Measurements from ENCODE around the gene GPC5. TPM values are rescaled to one million over a fixed set of nuclear protein-coding genes. Genes with fewer than 3 reads are reported as not detected.

GPC5 gene
- polyA plus RNA-seq, 3 donors = 0.04 to 1.0 TPM; not detected in 1

DNA sequence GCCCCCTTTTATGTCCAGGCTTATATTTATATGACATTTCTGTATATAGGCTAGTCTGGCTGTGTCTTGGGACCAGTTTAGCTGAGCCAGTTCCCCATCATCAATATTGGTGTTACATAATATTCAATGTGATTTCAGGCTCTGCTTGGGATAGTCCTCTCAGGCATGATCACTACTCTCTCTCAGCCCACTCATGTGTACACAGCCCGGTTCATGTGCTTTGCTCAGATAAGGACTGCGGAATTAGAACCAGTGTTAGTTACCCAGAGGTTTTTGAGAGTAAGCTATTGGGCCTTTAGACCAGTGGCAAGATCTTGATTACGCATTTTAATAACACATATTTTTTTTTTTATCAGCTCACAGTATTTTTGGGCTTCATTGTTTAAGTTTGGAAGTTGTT, 219.9 kb downstream of the GPC5 start:
- WGBS, 3 donors = 78 to 95% (median 92%) methylated on average over 3 of the region's 3 CpGs
- H3K27ac ChIP-seq (ENCODE audit: low read depth, low read length) = no peak overlapping the region

DNA sequence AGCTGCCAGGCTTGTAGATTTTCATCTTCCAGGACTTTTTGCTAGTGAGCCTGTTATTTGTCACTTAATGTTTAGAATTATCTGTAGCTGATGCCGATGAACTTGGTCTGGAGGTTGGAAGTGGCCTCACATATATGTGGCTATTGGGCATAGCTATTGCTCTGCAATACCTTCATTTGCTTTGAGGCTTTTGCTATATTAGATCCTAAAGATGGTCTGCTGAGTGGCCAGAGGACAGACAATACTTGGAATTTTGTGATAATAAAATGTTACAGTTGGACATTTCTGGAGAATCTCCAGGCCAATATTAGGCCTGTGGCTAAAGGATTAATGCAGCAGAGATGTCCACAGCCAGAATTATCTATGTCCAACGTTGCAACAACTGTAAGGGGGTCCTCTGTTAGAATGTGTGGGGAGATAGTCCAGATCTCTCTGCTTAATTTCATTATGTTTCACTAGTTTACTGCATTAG, 222.3 kb downstream of the GPC5 start:
- WGBS, 3 donors = 53 to 69% (median 61%) methylated on average over 2 of the region's 2 CpGs
- no peak overlapping the region for H3K27ac ChIP-seq (ENCODE audit: low read depth, low read length)

DNA sequence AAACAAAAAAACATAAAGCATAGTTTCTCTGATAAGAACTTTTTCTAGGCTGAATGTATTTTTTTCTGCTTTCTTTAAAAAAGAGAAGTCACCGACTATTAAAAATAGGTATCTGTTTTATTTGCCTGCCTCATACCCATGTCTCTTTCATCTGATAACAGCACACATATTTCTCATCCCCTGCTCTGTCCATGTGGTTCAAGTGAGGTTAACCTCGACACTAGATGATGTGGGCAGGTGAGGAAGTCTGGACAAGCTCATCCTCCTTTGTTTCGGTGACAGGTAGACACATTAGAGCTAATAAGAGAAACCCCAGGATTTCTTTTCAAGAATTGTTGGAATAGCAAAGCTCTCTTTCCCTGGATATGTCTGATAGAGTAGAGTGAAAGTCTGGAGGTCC, 222.7 kb downstream of the GPC5 start:
- WGBS, 3 donors = 63 to 78% (median 66%) methylated on average over 3 of the region's 3 CpGs
- no peak overlapping the region for H3K27ac ChIP-seq (ENCODE audit: low read depth, low read length)

DNA sequence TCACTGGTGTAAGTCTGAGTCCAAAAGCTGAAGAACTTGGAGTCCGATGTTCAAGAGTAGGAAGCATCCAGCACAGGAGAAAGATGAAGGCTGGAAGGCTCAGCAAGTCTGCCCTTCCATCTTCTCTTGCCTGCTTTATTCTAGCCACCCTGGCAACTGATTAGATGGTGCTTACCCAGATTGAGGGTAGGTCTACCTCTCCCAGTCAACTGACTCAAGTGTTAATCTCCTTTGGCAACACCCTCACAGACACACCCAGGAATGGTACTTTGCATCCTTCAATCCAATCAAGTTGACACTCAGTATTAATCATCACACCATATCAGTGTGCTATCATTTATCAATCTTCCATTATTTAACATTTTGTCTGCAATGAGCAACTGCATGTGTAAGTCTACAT, 223.5 kb downstream of the GPC5 start:
- H3K27ac ChIP-seq (ENCODE audit: low read depth, low read length) = no peak overlapping the region
- 89 to 100% (median 90%) methylated on average over 1 of the region's 1 CpG for WGBS, 3 donors

DNA sequence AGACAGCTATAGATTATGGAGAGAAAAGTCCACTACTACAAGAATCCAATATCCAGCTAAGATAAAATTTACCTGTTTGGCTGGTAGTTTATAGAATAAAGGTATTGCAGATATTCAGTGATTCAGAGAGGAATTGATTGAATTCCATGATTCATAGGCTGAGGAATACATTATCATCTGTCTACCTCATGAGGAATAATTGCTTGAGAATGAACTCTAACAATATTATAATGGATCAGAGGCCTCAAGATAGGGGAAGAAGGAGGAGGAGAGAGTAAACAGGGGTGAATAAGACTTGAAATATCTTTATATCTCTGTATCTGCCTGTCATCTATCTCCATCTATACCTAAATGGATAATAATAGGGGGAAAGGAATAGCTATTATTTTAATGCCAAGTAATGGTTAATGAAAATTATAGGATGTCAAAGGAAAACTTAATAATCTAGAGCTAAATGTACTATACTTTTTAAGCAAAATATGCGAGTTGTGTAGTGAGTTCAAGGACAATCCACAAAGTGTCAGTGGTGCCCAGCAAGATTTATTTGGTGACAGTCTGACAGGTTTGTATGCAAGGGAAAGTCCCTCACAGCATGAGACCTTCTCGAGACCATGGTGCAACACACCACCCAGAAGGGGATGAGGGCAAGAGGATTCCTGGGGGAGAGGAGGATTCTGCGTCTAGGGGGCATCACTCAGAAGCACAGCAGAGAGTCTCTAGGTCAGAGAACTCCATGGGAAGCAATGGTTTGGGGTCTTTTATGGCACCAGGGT, 224.5 kb downstream of the GPC5 start:
- WGBS, 3 donors = 70 to 82% (median 75%) methylated on average over 3 of the region's 3 CpGs
- no peak overlapping the region for H3K27ac ChIP-seq (ENCODE audit: low read depth, low read length)

DNA sequence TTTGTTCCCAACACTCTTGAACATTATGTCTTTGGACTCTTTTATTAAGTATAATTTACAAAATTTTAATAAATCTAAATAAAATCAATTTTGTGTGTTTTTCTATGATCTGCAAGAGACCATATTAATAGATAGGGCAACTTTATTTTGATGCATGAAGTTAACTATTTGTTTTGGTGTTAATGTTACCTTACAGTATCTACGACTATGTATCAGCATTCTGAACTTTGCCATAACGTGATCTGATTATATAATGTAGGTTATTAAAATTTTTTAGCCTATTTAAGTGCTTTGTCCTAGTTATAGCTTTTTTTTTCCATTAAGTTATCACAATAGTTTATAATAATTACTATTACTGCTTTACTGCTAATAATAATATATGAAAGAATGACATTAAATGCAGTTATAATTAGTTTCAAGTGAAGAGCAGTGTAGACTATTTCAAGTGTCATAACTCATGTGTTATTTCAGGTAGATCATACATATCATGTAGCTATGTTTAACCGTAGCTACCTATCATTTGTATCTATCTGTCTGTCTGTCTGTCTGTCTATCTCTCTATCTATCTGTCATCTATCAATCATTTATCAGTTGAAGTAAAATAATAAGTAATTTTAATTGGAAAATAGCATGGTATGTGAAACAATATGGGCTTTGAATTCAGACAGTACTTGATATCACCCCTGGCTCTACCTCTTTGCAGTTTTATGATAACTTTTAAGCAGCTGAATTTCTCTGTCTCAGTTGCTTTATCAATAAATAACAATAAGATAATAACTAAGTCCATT, 229.7 kb downstream of the GPC5 start:
- no peak overlapping the region for H3K27ac ChIP-seq (ENCODE audit: low read depth, low read length)
- 86 to 87% (median 87%) methylated on average over 3 of the region's 3 CpGs for WGBS, 3 donors

DNA sequence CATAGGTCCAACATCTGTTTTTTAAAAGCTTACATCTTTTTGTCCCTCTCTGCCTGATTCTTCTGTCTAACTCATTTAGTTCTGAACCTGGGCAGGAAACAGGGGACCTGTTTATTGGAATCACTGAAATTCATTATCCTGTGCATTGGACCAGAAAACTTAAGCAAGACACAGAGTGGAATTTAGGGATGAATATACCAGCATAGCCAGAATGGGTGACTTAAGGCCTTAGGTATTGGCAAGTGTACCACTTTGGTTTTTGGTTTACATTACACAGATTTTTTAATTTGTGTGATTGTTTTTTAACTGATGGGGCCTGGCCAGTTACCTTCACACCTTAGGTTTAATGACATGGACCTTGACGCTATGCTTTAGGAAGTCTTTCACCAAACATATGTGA, 232.5 kb downstream of the GPC5 start:
- 81 to 97% (median 92%) methylated on average over 1 of the region's 1 CpG for WGBS, 3 donors
- H3K27ac ChIP-seq (ENCODE audit: low read depth, low read length) = no peak overlapping the region

DNA sequence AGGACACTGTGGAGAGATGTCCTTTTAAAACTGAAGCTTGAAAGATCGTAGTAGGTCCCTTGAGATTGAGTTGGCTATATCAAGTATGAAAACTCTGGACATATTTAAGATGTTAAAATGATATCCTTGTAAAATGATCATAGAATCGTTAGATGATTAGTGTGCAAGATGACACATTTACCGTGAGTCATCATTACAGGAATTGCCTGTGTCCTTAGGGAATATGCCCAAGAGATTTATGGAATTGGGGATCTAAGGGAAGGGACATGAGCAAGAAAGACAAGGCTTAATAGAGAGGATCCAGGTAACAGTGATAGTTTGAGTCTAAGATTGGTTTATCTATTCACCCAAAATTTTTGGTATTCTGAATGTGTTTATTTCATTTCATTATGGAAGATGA, 233.7 kb downstream of the GPC5 start:
- WGBS, 3 donors = 51 to 69% (median 59%) methylated on average over 3 of the region's 3 CpGs

DNA sequence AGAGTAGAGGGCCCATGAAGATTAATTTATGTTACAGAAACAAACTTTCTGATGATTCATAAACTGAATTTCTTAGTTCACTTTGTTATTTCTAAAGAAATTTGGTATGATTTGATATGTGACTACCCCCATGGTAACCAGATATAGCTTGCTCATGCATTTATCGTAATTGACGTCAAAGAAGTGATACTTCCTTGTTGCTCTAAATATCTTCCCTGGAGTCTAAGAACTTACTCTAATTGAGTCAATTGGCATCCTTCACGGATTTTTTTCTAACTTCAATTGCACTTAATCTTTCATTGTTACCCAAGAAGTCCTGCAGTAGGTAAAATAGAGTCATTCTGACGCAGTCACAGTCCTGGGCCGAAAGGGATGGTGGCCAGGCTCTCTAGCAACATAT, 240.9 kb downstream of the GPC5 start:
- WGBS, 3 donors = 82 to 87% (median 83%) methylated on average over 5 of the region's 5 CpGs

More for the DNA sequence above, 233.7 kb downstream of the GPC5 start:
- H3K27ac ChIP-seq (ENCODE audit: low read depth, low read length) = no peak overlapping the region

DNA sequence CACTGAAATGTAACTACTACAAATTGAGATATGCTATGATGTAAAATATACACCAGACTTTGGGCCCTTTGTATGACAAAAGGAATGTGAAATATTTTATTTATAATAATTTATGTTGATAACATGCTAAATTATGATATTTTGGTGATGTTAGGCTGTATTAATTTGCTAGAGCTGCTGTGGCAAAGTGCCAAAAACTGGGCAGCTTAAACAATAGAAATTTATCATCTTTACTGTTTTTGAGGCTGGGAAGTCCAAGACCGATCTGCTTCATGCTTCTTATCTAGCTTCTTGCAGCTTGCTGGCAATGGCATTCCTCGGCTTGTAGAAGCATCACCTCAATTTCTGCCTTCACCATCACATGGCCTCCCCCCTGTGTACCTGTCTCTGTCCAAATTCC, 245.0 kb downstream of the GPC5 start:
- no peak overlapping the region for H3K27ac ChIP-seq (ENCODE audit: low read depth, low read length)
- WGBS, 3 donors = 31 to 75% (median 64%) methylated on average over 2 of the region's 2 CpGs

More for the DNA sequence above, 240.9 kb downstream of the GPC5 start:
- no peak overlapping the region for H3K27ac ChIP-seq (ENCODE audit: low read depth, low read length)

DNA sequence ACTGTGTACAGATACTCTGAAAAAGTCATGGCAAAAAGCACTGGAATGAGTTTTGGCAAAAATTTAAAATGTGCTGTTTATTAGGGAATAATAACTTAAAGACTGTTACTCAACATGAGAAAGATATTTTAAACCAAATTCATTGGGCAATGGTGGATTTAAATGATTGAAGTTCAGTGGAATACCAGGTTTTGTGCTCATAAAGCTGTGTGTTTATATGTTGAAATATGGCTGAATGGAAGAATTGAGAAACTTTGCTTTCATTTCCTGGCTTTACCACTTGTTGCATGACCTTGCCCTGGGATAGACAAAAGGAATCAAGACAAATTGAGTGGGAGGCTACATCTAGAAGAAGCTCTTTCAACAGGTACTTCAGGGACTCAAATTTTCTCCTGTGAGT, 246.4 kb downstream of the GPC5 start:
- H3K27ac ChIP-seq (ENCODE audit: low read depth, low read length) = no peak overlapping the region

DNA sequence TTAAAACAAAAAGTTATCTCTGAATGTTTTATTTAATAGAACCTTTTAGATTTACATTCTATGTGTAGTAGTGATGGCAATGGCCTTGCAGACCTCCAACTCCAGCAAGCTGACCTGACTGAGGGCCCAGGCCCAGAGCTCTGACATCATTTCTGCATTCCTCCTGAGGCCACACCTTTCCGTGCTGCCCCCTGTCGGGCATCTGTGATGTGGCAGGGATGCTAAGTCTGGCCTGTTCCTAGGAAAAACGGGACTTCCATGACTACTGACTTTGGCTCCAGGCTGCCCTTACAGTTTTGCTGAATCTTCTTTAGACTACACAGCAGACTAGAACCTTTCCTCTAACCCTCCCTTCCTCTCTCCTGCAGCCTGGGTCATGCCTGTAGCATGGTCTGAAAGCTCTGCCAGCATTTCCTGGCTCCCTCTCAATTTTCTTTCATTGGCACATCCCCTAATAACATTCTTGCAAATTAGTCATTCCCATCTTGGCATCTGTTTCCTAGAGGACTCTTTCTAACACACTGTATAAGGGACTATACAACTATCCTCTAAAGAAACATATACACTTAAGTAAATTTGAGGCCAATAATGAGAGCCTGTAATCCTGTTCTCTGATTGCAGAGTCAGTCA, 249.1 kb downstream of the GPC5 start:
- 30 to 50% (median 49%) methylated on average over 3 of the region's 3 CpGs for WGBS, 3 donors
- no peak overlapping the region for H3K27ac ChIP-seq (ENCODE audit: low read depth, low read length)

DNA sequence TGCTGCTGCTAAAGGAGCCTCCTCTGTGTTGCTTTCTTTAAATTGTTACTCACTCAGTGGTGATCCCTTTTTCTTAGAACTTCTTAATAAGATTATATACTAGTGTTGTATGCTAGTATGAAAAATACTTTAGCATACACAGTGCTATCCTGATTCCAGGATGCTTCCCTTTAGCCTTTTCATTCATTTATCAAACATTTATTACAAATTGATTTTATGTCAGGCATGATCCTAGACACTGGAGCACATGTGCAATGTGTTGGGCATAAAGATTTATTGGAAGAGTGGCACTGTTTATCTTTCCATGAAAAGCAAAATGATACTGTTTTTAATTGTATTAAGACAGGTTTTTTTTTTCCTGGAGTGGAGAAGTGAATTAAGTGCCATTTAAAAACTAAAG, 249.6 kb downstream of the GPC5 start:
- H3K27ac ChIP-seq (ENCODE audit: low read depth, low read length) = no peak overlapping the region

DNA sequence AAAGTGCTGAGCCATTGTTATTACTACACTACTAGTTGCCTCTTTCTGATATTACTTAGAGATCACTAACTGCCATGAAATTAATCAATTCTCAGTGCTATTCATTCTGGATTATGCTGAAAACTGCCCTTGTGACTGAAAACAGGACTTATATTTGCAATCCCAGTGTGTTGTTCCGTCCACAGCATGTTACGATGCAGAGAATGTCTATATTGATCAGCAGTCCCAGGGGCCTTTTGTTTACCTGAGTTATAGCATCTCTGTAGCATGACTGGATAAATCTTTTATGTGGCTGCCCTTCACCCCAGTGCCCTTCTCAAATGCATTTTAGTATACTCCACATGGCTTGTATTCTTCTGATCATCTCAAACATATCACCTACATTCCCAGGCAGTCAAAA, 251.0 kb downstream of the GPC5 start:
- no peak overlapping the region for H3K27ac ChIP-seq (ENCODE audit: low read depth, low read length)
- 93 to 96% (median 93%) methylated on average over 2 of the region's 2 CpGs for WGBS, 3 donors

DNA sequence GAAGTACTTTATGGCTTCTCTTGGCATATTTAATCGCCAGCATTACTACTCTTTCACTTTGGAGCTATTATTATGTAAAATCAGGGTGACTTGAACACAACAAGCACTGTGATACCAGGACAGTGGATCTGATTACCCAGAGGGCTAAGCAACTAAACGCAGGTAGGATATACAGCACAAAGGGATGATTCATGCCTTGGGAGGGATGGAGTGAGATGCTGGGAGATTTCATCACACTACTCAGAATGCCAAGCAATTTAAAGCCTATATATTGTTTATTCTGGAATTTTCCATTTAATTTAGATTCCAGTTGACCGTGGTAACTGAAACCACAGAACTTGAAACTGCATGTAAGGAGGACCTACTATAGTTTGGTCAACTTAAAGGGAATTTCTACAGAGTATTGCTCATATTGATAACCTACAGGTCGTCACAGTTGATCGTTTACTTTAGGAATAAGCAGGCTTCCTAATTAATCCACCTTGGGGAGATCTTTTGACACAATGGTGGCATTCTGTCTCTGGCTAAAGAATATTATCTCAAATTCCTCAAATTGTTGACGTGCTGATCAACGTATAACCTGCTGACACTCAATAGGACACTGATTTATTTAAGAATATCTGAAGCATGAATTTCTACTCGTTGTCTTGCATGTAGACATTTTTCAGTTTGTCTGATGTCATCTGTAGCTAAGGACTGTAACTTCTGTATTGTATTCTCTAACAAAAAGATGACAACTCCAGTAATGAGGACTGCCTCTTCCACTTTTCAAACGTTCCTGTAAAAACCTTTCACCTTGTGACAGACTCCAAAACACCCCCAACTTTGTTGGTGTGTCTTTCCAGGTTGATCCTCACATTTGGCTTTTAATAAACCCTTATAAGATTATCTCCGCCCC, 254.2 kb downstream of the GPC5 start:
- no peak overlapping the region for H3K27ac ChIP-seq (ENCODE audit: low read depth, low read length)
- 51 to 69% (median 65%) methylated on average over 10 of the region's 10 CpGs for WGBS, 3 donors

DNA sequence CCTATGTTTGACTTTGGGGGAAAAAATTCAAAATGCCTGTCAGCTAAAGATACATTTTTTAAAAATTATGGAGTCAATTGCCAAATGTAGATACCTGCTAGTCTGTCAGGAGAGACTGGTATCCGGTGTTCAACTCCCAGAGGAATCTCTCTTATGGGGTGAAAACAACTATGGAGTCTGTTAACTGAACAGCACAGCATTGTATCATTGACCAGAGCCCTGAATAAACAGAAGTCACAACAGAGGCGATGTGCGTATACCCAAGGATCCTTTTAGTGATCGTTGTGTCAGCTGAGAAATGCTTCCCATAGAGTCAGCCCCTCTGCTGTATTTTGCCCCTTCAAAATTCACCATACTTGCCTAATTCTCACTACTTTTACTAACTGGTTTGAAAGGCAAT, 257.3 kb downstream of the GPC5 start:
- WGBS, 3 donors = 86 to 87% (median 86%) methylated on average over 4 of the region's 4 CpGs
- H3K27ac ChIP-seq (ENCODE audit: low read depth, low read length) = no peak overlapping the region

DNA sequence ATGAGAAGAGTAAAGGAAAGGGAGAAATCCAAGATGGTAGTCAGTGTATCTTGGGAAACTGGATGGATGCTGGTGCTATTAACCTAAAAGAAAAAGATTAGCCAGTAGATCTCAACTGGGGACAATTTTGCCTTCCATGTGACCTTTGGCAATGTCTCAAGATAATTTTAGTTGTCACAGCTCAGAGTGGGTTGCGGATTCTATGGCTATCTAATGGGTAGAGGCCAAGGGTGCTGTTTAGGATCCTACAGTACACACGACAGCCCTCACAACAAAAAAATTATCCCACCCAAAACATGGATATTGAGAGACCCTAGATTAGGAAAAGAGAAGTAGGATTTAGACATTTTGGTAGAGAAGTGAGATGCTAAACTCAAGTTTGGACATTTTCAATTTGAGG, 258.9 kb downstream of the GPC5 start:
- 80 to 91% (median 81%) methylated on average over 2 of the region's 2 CpGs for WGBS, 3 donors
- no peak overlapping the region for H3K27ac ChIP-seq (ENCODE audit: low read depth, low read length)

DNA sequence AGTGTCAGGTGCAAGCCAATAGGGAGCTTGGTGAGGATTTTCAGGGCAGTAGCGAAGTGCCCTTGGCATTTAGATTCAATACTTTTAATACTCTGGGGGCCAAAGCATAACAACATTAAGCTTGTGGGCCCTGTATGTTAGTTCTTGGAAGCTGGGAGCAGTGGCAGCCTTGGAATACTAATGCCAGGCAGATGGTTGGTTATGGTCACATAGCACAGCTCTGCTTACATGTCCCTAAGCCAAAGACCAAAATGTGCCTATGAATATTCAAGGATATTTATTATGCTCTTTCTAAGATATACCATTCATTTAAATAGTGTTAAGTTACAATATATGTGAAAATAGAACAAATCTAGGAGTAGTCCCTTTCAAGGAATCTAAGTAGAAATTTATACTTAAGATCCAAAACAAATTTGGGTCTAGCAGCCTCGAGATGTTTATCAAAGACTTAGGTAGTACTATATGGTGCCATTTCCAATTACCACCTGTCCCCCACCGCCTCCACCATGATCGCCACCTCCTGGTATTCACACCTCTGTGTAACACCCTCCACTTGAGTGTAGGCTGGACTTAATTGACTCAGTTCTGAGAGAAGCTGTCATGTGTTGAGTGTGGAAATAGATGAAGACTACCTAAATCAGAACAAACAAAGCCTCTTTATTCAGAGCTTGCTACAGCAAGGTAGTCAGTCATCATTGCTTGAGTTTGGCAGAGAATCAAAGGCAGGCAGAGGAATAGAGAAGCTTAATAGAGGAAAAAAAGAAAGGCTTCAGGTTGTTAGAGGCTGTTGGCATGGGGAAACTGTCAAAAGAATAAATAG, 261.0 kb downstream of the GPC5 start:
- H3K27ac ChIP-seq (ENCODE audit: low read depth, low read length) = no peak overlapping the region
- WGBS, 3 donors = 74 to 80% (median 75%) methylated on average over 4 of the region's 4 CpGs
